Endothelial cell of coronary artery (primary cell): ENCODE measurements around the gene PRELID3B. TPM values are rescaled to one million over a fixed set of nuclear protein-coding genes. Genes with fewer than 3 reads are reported as not detected.

Source experiments
- total RNA-seq: library from RNA; depleted of rRNA; stranded (reverse); fragments of >200 nt; gene quantifications from 2 replicates; pipeline ENCODE4 v1.2.3, GENCODE V29; 2014

Gene PRELID3B
- 87.7 and 88.4 TPM in 2 replicates for total RNA-seq

GRCh38 chr20:59042151-59042795 is at the start of gene PRELID3B:
Gene PRELID3B (minus strand): TSS chr20:59042786. CDS start chr20:59042730, 56 bp downstream.

GRCh38 chr20:59032023-59032712 is 10.4 kb downstream of the PRELID3B start, which contains the start of gene ATP5F1E:
Gene ATP5F1E (minus strand): TSS chr20:59032335. CDS start chr20:59032251, 84 bp downstream.

GRCh38 chr20:59019217-59019616 is 23.4 kb downstream of the PRELID3B start, which contains the start of gene TUBB1:
Gene TUBB1 (plus strand): TSS chr20:59019429. CDS start chr20:59019523, 94 bp downstream.

GRCh38 chr20:59006864-59007664 is 35.5 kb downstream of the PRELID3B start, which contains the start of gene CTSZ:
Gene CTSZ (minus strand): TSS chr20:59007254. CDS start chr20:59007128, 126 bp downstream.

Other genes with a start within 250 kb of the PRELID3B start
- gene GNAS-AS1, start 191.9 kb downstream of the PRELID3B start, total RNA-seq: 0.27 and 0.85 TPM in 2 replicates
- gene GNAS, start 190.1 kb downstream of the PRELID3B start, total RNA-seq: 401 and 586 TPM in 2 replicates
- 46.0 and 65.6 TPM in 2 replicates for gene NELFCD, start 61.5 kb downstream of the PRELID3B start, total RNA-seq
- gene CTSZ, start 35.5 kb downstream of the PRELID3B start, total RNA-seq: 220 and 337 TPM in 2 replicates
- not detected in 2 replicates for gene TUBB1, start 23.4 kb downstream of the PRELID3B start, total RNA-seq
- gene ATP5F1E, start 10.5 kb downstream of the PRELID3B start, total RNA-seq: 34.1 and 35.4 TPM in 2 replicates
- not detected in 2 replicates for gene ZNF831, start 121.0 kb upstream of the PRELID3B start, total RNA-seq